Measurements from ENCODE around the gene TRANK1. TPM values are rescaled to one million over a fixed set of nuclear protein-coding genes. Genes with fewer than 3 reads are reported as not detected.

Gene TRANK1
- polyA plus RNA-seq, 1 donor from 2014 or later = 11.6 TPM

DNA sequence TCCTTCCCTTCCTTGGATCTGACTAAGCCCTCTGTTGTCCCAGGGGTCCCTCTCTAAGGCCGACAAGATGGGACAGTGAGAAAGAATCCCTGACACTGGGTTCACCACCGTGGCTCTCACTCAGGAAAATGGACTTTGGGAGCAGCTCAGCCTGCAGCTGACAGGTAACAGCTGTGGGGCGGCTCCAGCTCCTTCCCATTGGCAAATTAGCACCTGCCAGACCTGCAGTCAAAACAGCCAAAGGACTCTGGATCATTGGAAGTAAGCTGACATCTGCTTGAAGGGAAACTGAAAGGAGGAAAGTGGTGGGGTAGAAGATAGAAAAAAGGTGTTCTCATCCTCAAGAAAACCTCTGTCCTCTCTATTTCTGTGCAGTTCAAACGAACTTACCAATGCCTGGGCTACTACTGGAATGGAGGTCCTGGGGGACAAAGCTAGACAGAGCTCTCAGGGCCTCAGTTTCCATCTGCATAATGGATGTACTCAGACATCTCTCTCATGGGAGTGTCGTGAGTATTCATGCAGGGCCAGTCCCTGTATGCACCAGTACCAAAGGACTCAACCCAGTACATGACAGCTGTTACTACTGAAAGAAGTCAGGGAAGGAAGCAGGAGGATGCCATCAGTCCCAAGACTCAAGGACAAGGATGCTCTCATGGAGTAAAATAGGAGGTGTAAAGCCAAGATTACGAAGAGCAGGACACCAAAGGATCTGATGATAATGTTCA lies 126.9 kb downstream of the TRANK1 start:
- H3K79me2 ChIP-seq (replicated peaks; ENCODE audit: insufficient read depth, low read length) = no peaks in the 10 kb centered on the region
- no peak overlapping the region for H3K9ac ChIP-seq (ENCODE audit: low read length)
- H3K27ac ChIP-seq (ENCODE audit: low read length) = no peak overlapping the region
- H4K20me1 ChIP-seq (ENCODE audit: insufficient read depth) = no peaks in the 10 kb centered on the region
- H3K27me3 ChIP-seq (ENCODE audit: insufficient read depth, low read depth, low read length) = no peaks in the 10 kb centered on the region
- no peaks in the 10 kb centered on the region for H3F3A ChIP-seq (ENCODE audit: insufficient read depth, low read length, poor library complexity, severe bottlenecking)
- H3K4me2 ChIP-seq (ENCODE audit: low read length) = no peak overlapping the region
- no peaks in the 10 kb centered on the region for H3K36me3 ChIP-seq (ENCODE audit: insufficient read depth, low read length)
- TF ChIP-seq EP300 (conservative IDR thresholded peaks at IDR 0.05; ENCODE audit: poor library complexity, severe bottlenecking) (no peak), EZH2 (IDR thresholded peaks at IDR 0.05; ENCODE audit: borderline replicate concordance, insufficient read depth, low read length, poor library complexity, severe bottlenecking) (no peak), TAF1 (IDR thresholded peaks at IDR 0.05; ENCODE audit: low read depth) (no peak), RAD21 (conservative IDR thresholded peaks at IDR 0.05) (no peak), POLR2AphosphoS5 (IDR thresholded peaks at IDR 0.05) (no peak), SMC3 (conservative IDR thresholded peaks at IDR 0.05; ENCODE audit: poor library complexity) (no peak), MXI1 (conservative IDR thresholded peaks at IDR 0.05; ENCODE audit: poor library complexity, severe bottlenecking) (no peak)
- TF ChIP-seq, protein P1, sequence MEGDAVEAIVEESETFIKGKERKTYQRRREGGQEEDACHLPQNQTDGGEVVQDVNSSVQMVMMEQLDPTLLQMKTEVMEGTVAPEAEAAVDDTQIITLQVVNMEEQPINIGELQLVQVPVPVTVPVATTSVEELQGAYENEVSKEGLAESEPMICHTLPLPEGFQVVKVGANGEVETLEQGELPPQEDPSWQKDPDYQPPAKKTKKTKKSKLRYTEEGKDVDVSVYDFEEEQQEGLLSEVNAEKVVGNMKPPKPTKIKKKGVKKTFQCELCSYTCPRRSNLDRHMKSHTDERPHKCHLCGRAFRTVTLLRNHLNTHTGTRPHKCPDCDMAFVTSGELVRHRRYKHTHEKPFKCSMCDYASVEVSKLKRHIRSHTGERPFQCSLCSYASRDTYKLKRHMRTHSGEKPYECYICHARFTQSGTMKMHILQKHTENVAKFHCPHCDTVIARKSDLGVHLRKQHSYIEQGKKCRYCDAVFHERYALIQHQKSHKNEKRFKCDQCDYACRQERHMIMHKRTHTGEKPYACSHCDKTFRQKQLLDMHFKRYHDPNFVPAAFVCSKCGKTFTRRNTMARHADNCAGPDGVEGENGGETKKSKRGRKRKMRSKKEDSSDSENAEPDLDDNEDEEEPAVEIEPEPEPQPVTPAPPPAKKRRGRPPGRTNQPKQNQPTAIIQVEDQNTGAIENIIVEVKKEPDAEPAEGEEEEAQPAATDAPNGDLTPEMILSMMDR (IDR thresholded peaks at IDR 0.05; ENCODE audit: poor library complexity, severe bottlenecking) = no peak
- TF ChIP-seq, protein P2, sequence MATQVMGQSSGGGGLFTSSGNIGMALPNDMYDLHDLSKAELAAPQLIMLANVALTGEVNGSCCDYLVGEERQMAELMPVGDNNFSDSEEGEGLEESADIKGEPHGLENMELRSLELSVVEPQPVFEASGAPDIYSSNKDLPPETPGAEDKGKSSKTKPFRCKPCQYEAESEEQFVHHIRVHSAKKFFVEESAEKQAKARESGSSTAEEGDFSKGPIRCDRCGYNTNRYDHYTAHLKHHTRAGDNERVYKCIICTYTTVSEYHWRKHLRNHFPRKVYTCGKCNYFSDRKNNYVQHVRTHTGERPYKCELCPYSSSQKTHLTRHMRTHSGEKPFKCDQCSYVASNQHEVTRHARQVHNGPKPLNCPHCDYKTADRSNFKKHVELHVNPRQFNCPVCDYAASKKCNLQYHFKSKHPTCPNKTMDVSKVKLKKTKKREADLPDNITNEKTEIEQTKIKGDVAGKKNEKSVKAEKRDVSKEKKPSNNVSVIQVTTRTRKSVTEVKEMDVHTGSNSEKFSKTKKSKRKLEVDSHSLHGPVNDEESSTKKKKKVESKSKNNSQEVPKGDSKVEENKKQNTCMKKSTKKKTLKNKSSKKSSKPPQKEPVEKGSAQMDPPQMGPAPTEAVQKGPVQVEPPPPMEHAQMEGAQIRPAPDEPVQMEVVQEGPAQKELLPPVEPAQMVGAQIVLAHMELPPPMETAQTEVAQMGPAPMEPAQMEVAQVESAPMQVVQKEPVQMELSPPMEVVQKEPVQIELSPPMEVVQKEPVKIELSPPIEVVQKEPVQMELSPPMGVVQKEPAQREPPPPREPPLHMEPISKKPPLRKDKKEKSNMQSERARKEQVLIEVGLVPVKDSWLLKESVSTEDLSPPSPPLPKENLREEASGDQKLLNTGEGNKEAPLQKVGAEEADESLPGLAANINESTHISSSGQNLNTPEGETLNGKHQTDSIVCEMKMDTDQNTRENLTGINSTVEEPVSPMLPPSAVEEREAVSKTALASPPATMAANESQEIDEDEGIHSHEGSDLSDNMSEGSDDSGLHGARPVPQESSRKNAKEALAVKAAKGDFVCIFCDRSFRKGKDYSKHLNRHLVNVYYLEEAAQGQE (IDR thresholded peaks at IDR 0.05; ENCODE audit: borderline replicate concordance) = no peak
- no peaks in the 10 kb centered on the region for H3K9me2 ChIP-seq (ENCODE audit: insufficient read depth, low read length)
- no peak overlapping the region for H3K4me3 ChIP-seq (ENCODE audit: low read length)
- no peaks in the 10 kb centered on the region for H3K9me3 ChIP-seq (ENCODE audit: low read length)
- no peak overlapping the region for H2AFZ ChIP-seq (ENCODE audit: low read depth, low read length)

DNA sequence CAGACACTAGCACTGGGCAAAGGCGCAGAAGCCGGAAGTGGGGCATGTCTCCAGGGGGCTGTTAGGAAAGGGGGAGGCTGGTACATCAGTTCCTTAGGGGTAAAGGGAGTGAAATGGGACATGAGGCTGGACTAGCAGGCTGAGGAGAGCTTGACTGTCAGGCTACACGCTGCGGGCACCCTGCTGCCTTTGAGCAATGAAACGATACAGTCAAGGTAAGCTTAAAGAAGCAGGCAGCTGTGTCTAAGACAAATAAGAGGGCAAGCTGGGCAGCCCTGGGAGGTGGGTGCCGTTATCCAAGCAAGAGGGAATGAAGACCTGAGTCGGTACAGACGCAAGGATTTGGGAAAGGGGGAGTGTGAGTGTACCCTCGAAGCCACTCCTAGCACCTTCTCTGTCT lies 129.5 kb downstream of the TRANK1 start:
- TF ChIP-seq, protein P2 (IDR thresholded peaks at IDR 0.05; ENCODE audit: borderline replicate concordance) = no peak
- no peak for TF ChIP-seq EZH2 (IDR thresholded peaks at IDR 0.05; ENCODE audit: borderline replicate concordance, insufficient read depth, low read length, poor library complexity, severe bottlenecking)
- no peak for TF ChIP-seq TAF1 (IDR thresholded peaks at IDR 0.05; ENCODE audit: low read depth)
- no peak for TF ChIP-seq EP300 (conservative IDR thresholded peaks at IDR 0.05; ENCODE audit: poor library complexity, severe bottlenecking)
- TF ChIP-seq RAD21 (conservative IDR thresholded peaks at IDR 0.05) = no peak
- TF ChIP-seq, protein P1 (IDR thresholded peaks at IDR 0.05; ENCODE audit: poor library complexity, severe bottlenecking) = no peak
- no peak for TF ChIP-seq POLR2AphosphoS5 (IDR thresholded peaks at IDR 0.05)
- no peak for TF ChIP-seq MXI1 (conservative IDR thresholded peaks at IDR 0.05; ENCODE audit: poor library complexity, severe bottlenecking)
- no peak for TF ChIP-seq SMC3 (conservative IDR thresholded peaks at IDR 0.05; ENCODE audit: poor library complexity)
- H3K27ac ChIP-seq (ENCODE audit: low read length) = no peak overlapping the region
- H3K27me3 ChIP-seq (ENCODE audit: insufficient read depth, low read depth, low read length) = no peaks in the 10 kb centered on the region
- H3F3A ChIP-seq (ENCODE audit: insufficient read depth, low read length, poor library complexity, severe bottlenecking) = no peaks in the 10 kb centered on the region
- H4K20me1 ChIP-seq (ENCODE audit: insufficient read depth) = no peaks in the 10 kb centered on the region
- H3K9me3 ChIP-seq (ENCODE audit: low read length) = no peaks in the 10 kb centered on the region
- H2AFZ ChIP-seq (ENCODE audit: low read depth, low read length) = no peak overlapping the region
- H3K36me3 ChIP-seq (ENCODE audit: insufficient read depth, low read length) = no peaks in the 10 kb centered on the region
- H3K4me2 ChIP-seq (ENCODE audit: low read length) = no peak overlapping the region
- no peaks in the 10 kb centered on the region for H3K79me2 ChIP-seq (replicated peaks; ENCODE audit: insufficient read depth, low read length)
- H3K9me2 ChIP-seq (ENCODE audit: insufficient read depth, low read length) = no peaks in the 10 kb centered on the region
- no peak overlapping the region for H3K9ac ChIP-seq (ENCODE audit: low read length)
- no peak overlapping the region for H3K4me3 ChIP-seq (ENCODE audit: low read length)
